ENCODE results near the gene EPM2A. TPM values are rescaled to one million over a fixed set of nuclear protein-coding genes. Genes with fewer than 3 reads are reported as not detected.

The EPM2A gene
- total RNA-seq, 1 experiment from 2014 or later = 5.7 TPM

DNA sequence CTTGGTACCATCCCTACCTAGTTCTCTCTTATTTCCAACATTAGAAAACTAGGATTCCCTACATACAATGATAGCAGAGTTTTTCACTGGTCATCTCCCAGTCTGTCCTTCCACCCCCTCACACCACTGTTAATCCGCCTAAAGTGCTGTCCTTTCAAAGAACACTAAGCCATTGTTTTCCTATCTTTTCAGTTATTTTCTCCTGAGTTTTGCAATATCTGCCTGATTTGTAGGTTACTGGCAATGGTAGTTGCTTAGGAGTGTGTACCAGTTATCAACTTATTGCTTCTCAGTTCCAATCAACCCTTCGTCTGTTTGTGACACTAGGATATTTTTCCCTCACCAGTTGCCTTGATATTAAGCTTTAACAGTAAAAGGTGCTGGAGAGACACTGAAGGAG, 135.0 kb downstream of the EPM2A start:
- Histone ChIP-seq H3K36me3 (ENCODE audit: control insufficient read depth, insufficient read depth, low read length) (no peaks in the 10 kb centered on the region; the same call in 1 of the 2 replicates), H3K4me1 (ENCODE audit: control insufficient read depth, insufficient read depth, low read length) (no peaks in the 10 kb centered on the region), H3K27ac (ENCODE audit: low read length) (no peak overlapping the region), H3K9me3 (ENCODE audit: control insufficient read depth, insufficient read depth, low read depth, low read length) (no peaks in the 10 kb centered on the region), H3K4me3 (ENCODE audit: low read depth in 2 of 2, low read length in 2 of 2) (no peak overlapping the region), H3K27me3 (ENCODE audit: control insufficient read depth, insufficient read depth, low read length) (no peaks in the 10 kb centered on the region)
- in situ Hi-C loops (cut with HindIII; ENCODE audit: low pct_unique_long_range_greater_than_20kb, low sequenced_read_pairs) = no loop called here
- no peak for TF ChIP-seq SIN3A (IDR thresholded peaks at IDR 0.05; ENCODE audit: borderline replicate concordance, insufficient read depth, low read depth, low read length)
- TF ChIP-seq, protein P1, sequence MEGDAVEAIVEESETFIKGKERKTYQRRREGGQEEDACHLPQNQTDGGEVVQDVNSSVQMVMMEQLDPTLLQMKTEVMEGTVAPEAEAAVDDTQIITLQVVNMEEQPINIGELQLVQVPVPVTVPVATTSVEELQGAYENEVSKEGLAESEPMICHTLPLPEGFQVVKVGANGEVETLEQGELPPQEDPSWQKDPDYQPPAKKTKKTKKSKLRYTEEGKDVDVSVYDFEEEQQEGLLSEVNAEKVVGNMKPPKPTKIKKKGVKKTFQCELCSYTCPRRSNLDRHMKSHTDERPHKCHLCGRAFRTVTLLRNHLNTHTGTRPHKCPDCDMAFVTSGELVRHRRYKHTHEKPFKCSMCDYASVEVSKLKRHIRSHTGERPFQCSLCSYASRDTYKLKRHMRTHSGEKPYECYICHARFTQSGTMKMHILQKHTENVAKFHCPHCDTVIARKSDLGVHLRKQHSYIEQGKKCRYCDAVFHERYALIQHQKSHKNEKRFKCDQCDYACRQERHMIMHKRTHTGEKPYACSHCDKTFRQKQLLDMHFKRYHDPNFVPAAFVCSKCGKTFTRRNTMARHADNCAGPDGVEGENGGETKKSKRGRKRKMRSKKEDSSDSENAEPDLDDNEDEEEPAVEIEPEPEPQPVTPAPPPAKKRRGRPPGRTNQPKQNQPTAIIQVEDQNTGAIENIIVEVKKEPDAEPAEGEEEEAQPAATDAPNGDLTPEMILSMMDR (IDR thresholded peaks at IDR 0.05) = no peak
- TF ChIP-seq TCF7L2 (IDR thresholded peaks at IDR 0.05; ENCODE audit: low read depth, low read length) = no peak
- TF ChIP-seq, protein P2, sequence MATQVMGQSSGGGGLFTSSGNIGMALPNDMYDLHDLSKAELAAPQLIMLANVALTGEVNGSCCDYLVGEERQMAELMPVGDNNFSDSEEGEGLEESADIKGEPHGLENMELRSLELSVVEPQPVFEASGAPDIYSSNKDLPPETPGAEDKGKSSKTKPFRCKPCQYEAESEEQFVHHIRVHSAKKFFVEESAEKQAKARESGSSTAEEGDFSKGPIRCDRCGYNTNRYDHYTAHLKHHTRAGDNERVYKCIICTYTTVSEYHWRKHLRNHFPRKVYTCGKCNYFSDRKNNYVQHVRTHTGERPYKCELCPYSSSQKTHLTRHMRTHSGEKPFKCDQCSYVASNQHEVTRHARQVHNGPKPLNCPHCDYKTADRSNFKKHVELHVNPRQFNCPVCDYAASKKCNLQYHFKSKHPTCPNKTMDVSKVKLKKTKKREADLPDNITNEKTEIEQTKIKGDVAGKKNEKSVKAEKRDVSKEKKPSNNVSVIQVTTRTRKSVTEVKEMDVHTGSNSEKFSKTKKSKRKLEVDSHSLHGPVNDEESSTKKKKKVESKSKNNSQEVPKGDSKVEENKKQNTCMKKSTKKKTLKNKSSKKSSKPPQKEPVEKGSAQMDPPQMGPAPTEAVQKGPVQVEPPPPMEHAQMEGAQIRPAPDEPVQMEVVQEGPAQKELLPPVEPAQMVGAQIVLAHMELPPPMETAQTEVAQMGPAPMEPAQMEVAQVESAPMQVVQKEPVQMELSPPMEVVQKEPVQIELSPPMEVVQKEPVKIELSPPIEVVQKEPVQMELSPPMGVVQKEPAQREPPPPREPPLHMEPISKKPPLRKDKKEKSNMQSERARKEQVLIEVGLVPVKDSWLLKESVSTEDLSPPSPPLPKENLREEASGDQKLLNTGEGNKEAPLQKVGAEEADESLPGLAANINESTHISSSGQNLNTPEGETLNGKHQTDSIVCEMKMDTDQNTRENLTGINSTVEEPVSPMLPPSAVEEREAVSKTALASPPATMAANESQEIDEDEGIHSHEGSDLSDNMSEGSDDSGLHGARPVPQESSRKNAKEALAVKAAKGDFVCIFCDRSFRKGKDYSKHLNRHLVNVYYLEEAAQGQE (IDR thresholded peaks at IDR 0.05; ENCODE audit: insufficient read depth in 1 of 2, low read depth in 2 of 2, low read length in 1 of 2) = no peak
- no peak for TF ChIP-seq POLR2AphosphoS5 (IDR thresholded peaks at IDR 0.05; ENCODE audit: low read depth, low read length)
- POLR2A ChIA-PET = no interaction called here
- CTCF ChIA-PET = no interaction called here
- no TSS peak for BruUV-seq (replicated peaks)
- ATAC-seq = no peak
- intact Hi-C loops (cut with micrococcal nuclease; ENCODE audit: unreplicated experiment) = no loop called here
- no peak for DNase-seq (ENCODE audit: low read depth, low spot score)

DNA sequence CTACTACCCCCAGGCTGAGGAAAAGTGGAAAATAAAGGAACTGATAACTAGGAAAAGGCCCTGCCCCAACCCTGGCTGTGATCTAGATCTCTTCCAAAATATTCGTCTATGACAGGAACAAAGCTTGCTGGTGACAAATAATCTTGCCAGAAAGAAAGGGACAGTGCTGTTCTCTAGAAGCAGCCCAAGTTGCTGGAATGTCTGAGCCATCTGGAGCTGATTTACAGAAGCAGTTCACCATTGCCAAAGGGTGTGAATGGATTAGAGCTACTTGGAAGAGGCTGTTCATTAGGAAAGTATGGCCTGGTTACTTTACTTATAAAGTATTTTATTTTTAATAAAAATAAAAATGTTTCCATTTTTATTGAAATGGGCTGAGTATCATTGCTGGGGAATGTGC, 146.3 kb downstream of the EPM2A start:
- no peak for TF ChIP-seq SIN3A (IDR thresholded peaks at IDR 0.05; ENCODE audit: borderline replicate concordance, insufficient read depth, low read depth, low read length)
- ChIA-PET CTCF (no interaction called here), POLR2A (no interaction called here)
- Histone ChIP-seq H3K27ac (ENCODE audit: low read length) (no peak overlapping the region), H3K27me3 (ENCODE audit: control insufficient read depth, insufficient read depth, low read length) (no peaks in the 10 kb centered on the region), H3K9me3 (ENCODE audit: control insufficient read depth, insufficient read depth, low read depth, low read length) (no peaks in the 10 kb centered on the region; the same call in 1 of the 2 replicates), H3K4me3 (ENCODE audit: low read depth in 2 of 2, low read length in 2 of 2) (no peak overlapping the region), H3K4me1 (ENCODE audit: control insufficient read depth, insufficient read depth, low read length) (no peaks in the 10 kb centered on the region), H3K36me3 (ENCODE audit: control insufficient read depth, insufficient read depth, low read length) (no peaks in the 10 kb centered on the region)
- in situ Hi-C loops (cut with HindIII; ENCODE audit: low pct_unique_long_range_greater_than_20kb, low sequenced_read_pairs) = no loop called here
- BruUV-seq (replicated peaks) = no TSS peak
- DNase-seq (ENCODE audit: low read depth, low spot score) (no peak), ATAC-seq (no peak)
- intact Hi-C loops (cut with micrococcal nuclease; ENCODE audit: unreplicated experiment) = no loop called here

DNA sequence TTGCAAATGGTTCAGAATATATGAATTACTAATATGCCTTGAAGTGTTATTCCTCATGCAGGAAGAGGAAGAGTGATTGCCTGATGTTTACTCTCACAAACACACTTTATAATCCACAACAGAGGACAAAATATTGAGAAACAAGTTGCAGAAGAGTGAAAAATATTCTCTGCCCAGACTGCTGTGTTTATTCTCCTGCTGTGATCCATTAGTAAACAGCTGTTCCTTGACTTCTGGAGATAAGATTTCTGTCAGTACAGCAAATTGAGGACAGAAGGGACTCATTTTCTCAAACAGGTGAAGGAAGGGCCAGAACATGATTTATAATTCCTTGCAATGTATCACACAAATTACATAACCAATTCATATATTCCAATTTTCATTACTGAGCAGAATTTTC, 148.0 kb downstream of the EPM2A start:
- ATAC-seq (no peak), DNase-seq (ENCODE audit: low read depth, low spot score) (no peak)
- BruUV-seq (replicated peaks) = no TSS peak
- Histone ChIP-seq H3K36me3 (ENCODE audit: control insufficient read depth, insufficient read depth, low read length) (no peaks in the 10 kb centered on the region), H3K9me3 (ENCODE audit: control insufficient read depth, insufficient read depth, low read depth, low read length) (no peaks in the 10 kb centered on the region; the same call in 1 of the 2 replicates), H3K27me3 (ENCODE audit: control insufficient read depth, insufficient read depth, low read length) (no peaks in the 10 kb centered on the region), H3K4me1 (ENCODE audit: control insufficient read depth, insufficient read depth, low read length) (no peaks in the 10 kb centered on the region), H3K27ac (ENCODE audit: low read length) (no peak overlapping the region), H3K4me3 (ENCODE audit: low read depth in 2 of 2, low read length in 2 of 2) (no peak overlapping the region)
- intact Hi-C loops (cut with micrococcal nuclease; ENCODE audit: unreplicated experiment) (no loop called here), in situ Hi-C loops (cut with HindIII; ENCODE audit: low pct_unique_long_range_greater_than_20kb, low sequenced_read_pairs) (no loop called here)
- ChIA-PET CTCF (no interaction called here), POLR2A (no interaction called here)
- TF ChIP-seq, protein P2 (IDR thresholded peaks at IDR 0.05; ENCODE audit: insufficient read depth in 1 of 2, low read depth in 2 of 2, low read length in 1 of 2) = no peak
- TF ChIP-seq SIN3A (IDR thresholded peaks at IDR 0.05; ENCODE audit: borderline replicate concordance, insufficient read depth, low read depth, low read length) = no peak
- TF ChIP-seq TCF7L2 (IDR thresholded peaks at IDR 0.05; ENCODE audit: low read depth, low read length) = no peak
- no peak for TF ChIP-seq POLR2AphosphoS5 (IDR thresholded peaks at IDR 0.05; ENCODE audit: low read depth, low read length)
- TF ChIP-seq, protein P1 (IDR thresholded peaks at IDR 0.05) = no peak
